GM20431 (cell line): ENCODE measurements around the gene CIDEB.

Experiments
- in situ Hi-C: fragments of 300-500 bp; cut with MseI, MboI; formaldehyde crosslinking; loops from one replicate; pipeline ENCODE4 v1.15.0; 2020; ENCODE audit warnings: low sequenced_read_pairs; ENCODE audit not compliant: unreplicated experiment

The CIDEB gene

GRCh38 chr14:24315243-24315806 is 7.5 kb upstream of the CIDEB start:
- in situ Hi-C loops = no loop called here

GRCh38 chr14:24314377-24315193 is 6.8 kb upstream of the CIDEB start:
- in situ Hi-C loops = no loop called here

GRCh38 chr14:24313913-24314312 is 6.1 kb upstream of the CIDEB start:
- in situ Hi-C loops = no loop called here

GRCh38 chr14:24312736-24313507 is 5.1 kb upstream of the CIDEB start:
- in situ Hi-C loops = no loop called here

GRCh38 chr14:24311837-24312615 is 4.2 kb upstream of the CIDEB start:
- in situ Hi-C loops = no loop called here

- in situ Hi-C loops = no loop called here
These were observed 3.1 kb upstream of the CIDEB start, which contains the start of gene LTB4R for GRCh38 chr14:24310646-24311604. LTB4R (plus strand) TSS chr14:24311502; CDS start chr14:24315652, 4,150 bp downstream.

GRCh38 chr14:24310265-24310645 is 2.5 kb upstream of the CIDEB start:
- in situ Hi-C loops = no loop called here

GRCh38 chr14:24309538-24310264 is 1.9 kb upstream of the CIDEB start, which contains the start of gene LTB4R2:
LTB4R2 (plus strand) TSS chr14:24310140; CDS start chr14:24310665, 525 bp downstream.
- in situ Hi-C loops = no loop called here

- in situ Hi-C loops = no loop called here
These were observed 756 bp upstream of the CIDEB start for GRCh38 chr14:24308342-24309124.

GRCh38 chr14:24307156-24307574 is 612 bp downstream of the CIDEB start:
- in situ Hi-C loops = no loop called here

- in situ Hi-C loops = no loop called here
These were observed 3.8 kb downstream of the CIDEB start for GRCh38 chr14:24304019-24304387.

GRCh38 chr14:24300326-24300980 is 7.3 kb downstream of the CIDEB start:
- in situ Hi-C loops = no loop called here

- in situ Hi-C loops = no loop called here
These were observed 8.3 kb downstream of the CIDEB start, which contains the start of the genes DHRS1 and NOP9 for GRCh38 chr14:24299255-24300191. DHRS1 (minus strand) TSS chr14:24299780; CDS start chr14:24299106, 674 bp downstream. NOP9 (plus strand) TSS chr14:24299850; CDS start chr14:24299955, 105 bp downstream.

GRCh38 chr14:24298892-24299254 is 8.9 kb downstream of the CIDEB start:
- in situ Hi-C loops = no loop called here

GRCh38 chr14:24297190-24297964 is 10.4 kb downstream of the CIDEB start:
- in situ Hi-C loops = no loop called here
